HepG2 (cell line): ENCODE measurements around the gene LYST. TPM values are rescaled to one million over a fixed set of nuclear protein-coding genes. Genes with fewer than 3 reads are reported as not detected.

Experiments
- GTF2F1 ChIP-seq: fragments of 150-350 bp; IDR thresholded peaks from 2 replicates; pipeline ENCODE4 v1.6.1; 2014; ENCODE audit warnings: low read length
- HES4 ChIP-seq: sonication (generic); formaldehyde crosslinking; IDR thresholded peaks from 2 replicates; pipeline ENCODE4 v1.9.0; 2021; ENCODE audit warnings: mild to moderate bottlenecking, missing genetic modification reagents, borderline replicate concordance
- ZNF20 ChIP-seq: sonication (generic); formaldehyde crosslinking; IDR thresholded peaks from 2 replicates; pipeline ENCODE4 v1.4.0; 2020; ENCODE audit warnings: mild to moderate bottlenecking, moderate library complexity, missing genetic modification reagents
- ZNF354B ChIP-seq: sonication (generic); formaldehyde crosslinking; IDR thresholded peaks from 2 replicates; pipeline ENCODE4 v1.8.0; 2022; ENCODE audit warnings: mild to moderate bottlenecking, missing genetic modification reagents
- ZZZ3 ChIP-seq: sonication (generic); formaldehyde crosslinking; IDR thresholded peaks from 2 replicates; pipeline ENCODE4 v1.4.0; 2020; ENCODE audit warnings: missing genetic modification reagents, mild to moderate bottlenecking, borderline replicate concordance
- polyA plus RNA-seq, 8 experiments: library from polyadenylated mRNA; depleted of rRNA in 3 of 8; stranded (reverse) in 7 of 8; unstranded in 1 of 8; fragments of >200 nt; fragmentation: Illumina TruSeq in 4 of 8; extraction: Trizol in 4 of 8; gene quantifications; 2 replicates each; pipeline versions ENCODE4 v1.2.1 to v1.2.3, GENCODE V29; 2011 to 2016; ENCODE audit warnings: low read depth in 4 of 8, missing spikeins in 1 of 8, mixed read lengths in 1 of 8; ENCODE audit not compliant: insufficient read depth in 1 of 8
- total RNA-seq, 5 experiments: library from RNA; depleted of rRNA; stranded (reverse); fragments of >200 nt; fragmentation: Illumina TruSeq; extraction: Trizol; gene quantifications; 2 replicates each; pipeline ENCODE4 v1.2.3, GENCODE V29; 2016; ENCODE audit warnings: low read depth in 1 of 5
- TF ChIP-seq, protein P1 (sequence below): sonication (generic); formaldehyde crosslinking; IDR thresholded peaks from 2 replicates; pipeline ENCODE4 v1.5.1; 2020; ENCODE audit warnings: mild to moderate bottlenecking, missing genetic modification reagents, moderate library complexity
- TF ChIP-seq, protein P2 (sequence below): sonication (generic); formaldehyde crosslinking; IDR thresholded peaks from 2 replicates; pipeline ENCODE4 v1.4.0; 2020; ENCODE audit warnings: mild to moderate bottlenecking, missing genetic modification reagents
- TF ChIP-seq, protein P3 (sequence below): sonication (generic); formaldehyde crosslinking; conservative IDR thresholded peaks from 2 replicates; pipeline ENCODE4 v1.4.0; 2020; ENCODE audit warnings: mild to moderate bottlenecking, missing genetic modification reagents, moderate library complexity
- TF ChIP-seq, protein P4 (sequence below): IDR thresholded peaks from 2 replicates; pipeline ENCODE4 v1.6.1; 2016; ENCODE audit warnings: missing compliant biosample characterization, missing genetic modification reagents, borderline replicate concordance
- TF ChIP-seq, protein P5 (sequence below): sonication (generic); formaldehyde crosslinking; IDR thresholded peaks from 2 replicates; pipeline ENCODE4; 2020; ENCODE audit warnings: missing genetic modification reagents, mild to moderate bottlenecking, borderline replicate concordance

LYST gene
- total and polyA plus RNA-seq, 2 of the 13 experiments (the other 11 are each of a cell fraction or from before 2014, with no cell fraction given): 0.91 to 2.5 TPM

DNA sequence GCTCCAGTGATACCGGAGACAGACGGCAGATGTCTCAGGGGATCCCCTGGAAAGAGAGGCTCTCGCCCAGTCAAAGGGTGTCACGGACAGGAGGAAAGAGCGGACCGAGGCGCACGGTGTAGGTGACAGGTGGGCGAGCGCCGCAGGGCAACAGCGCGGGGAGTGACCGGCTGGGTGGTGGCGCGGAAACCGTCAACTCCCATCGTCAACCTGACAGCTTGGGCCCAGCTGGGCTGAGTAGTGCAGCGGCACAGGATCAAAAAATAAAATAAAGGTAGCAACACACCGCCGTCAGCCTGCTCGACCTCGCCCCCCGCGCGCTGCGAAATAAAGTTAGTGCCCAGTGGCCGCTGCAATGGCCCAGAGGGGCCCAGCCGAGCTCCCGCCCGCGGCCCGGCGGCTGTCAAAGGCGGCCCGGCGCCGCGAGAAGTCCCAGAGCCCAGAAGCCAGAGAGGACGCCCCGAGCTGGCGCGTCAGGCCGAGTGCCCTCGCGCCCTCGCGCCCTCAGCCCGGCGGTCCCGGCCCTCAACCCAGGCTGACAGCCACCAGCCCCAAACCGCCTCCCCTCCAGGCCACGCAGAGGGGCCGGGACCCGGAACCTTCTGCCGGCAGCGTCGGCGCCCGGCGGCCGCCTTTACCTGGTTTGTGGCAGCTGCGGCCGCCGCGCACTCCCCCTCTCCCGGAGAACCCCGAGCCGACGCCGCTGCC lies at the start of gene LYST (continued):
- TF ChIP-seq, protein P1, sequence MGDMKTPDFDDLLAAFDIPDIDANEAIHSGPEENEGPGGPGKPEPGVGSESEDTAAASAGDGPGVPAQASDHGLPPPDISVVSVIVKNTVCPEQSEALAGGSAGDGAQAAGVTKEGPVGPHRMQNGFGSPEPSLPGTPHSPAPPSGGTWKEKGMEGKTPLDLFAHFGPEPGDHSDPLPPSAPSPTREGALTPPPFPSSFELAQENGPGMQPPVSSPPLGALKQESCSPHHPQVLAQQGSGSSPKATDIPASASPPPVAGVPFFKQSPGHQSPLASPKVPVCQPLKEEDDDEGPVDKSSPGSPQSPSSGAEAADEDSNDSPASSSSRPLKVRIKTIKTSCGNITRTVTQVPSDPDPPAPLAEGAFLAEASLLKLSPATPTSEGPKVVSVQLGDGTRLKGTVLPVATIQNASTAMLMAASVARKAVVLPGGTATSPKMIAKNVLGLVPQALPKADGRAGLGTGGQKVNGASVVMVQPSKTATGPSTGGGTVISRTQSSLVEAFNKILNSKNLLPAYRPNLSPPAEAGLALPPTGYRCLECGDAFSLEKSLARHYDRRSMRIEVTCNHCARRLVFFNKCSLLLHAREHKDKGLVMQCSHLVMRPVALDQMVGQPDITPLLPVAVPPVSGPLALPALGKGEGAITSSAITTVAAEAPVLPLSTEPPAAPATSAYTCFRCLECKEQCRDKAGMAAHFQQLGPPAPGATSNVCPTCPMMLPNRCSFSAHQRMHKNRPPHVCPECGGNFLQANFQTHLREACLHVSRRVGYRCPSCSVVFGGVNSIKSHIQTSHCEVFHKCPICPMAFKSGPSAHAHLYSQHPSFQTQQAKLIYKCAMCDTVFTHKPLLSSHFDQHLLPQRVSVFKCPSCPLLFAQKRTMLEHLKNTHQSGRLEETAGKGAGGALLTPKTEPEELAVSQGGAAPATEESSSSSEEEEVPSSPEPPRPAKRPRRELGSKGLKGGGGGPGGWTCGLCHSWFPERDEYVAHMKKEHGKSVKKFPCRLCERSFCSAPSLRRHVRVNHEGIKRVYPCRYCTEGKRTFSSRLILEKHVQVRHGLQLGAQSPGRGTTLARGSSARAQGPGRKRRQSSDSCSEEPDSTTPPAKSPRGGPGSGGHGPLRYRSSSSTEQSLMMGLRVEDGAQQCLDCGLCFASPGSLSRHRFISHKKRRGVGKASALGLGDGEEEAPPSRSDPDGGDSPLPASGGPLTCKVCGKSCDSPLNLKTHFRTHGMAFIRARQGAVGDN (CRISPR knock-in tag): peak; percentile 82
- TF ChIP-seq ZNF354B (no peak), ZNF20 (CRISPR knock-in tag) (no peak), HES4 (CRISPR knock-in tag) (no peak), ZZZ3 (CRISPR knock-in tag) (no peak), GTF2F1 (no peak)
- TF ChIP-seq, protein P2, sequence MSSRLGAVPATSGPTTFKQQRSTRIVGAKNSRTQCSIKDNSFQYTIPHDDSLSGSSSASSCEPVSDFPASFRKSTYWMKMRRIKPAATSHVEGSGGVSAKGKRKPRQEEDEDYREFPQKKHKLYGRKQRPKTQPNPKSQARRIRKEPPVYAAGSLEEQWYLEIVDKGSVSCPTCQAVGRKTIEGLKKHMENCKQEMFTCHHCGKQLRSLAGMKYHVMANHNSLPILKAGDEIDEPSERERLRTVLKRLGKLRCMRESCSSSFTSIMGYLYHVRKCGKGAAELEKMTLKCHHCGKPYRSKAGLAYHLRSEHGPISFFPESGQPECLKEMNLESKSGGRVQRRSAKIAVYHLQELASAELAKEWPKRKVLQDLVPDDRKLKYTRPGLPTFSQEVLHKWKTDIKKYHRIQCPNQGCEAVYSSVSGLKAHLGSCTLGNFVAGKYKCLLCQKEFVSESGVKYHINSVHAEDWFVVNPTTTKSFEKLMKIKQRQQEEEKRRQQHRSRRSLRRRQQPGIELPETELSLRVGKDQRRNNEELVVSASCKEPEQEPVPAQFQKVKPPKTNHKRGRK (CRISPR knock-in tag): no peak
- TF ChIP-seq, protein P3, sequence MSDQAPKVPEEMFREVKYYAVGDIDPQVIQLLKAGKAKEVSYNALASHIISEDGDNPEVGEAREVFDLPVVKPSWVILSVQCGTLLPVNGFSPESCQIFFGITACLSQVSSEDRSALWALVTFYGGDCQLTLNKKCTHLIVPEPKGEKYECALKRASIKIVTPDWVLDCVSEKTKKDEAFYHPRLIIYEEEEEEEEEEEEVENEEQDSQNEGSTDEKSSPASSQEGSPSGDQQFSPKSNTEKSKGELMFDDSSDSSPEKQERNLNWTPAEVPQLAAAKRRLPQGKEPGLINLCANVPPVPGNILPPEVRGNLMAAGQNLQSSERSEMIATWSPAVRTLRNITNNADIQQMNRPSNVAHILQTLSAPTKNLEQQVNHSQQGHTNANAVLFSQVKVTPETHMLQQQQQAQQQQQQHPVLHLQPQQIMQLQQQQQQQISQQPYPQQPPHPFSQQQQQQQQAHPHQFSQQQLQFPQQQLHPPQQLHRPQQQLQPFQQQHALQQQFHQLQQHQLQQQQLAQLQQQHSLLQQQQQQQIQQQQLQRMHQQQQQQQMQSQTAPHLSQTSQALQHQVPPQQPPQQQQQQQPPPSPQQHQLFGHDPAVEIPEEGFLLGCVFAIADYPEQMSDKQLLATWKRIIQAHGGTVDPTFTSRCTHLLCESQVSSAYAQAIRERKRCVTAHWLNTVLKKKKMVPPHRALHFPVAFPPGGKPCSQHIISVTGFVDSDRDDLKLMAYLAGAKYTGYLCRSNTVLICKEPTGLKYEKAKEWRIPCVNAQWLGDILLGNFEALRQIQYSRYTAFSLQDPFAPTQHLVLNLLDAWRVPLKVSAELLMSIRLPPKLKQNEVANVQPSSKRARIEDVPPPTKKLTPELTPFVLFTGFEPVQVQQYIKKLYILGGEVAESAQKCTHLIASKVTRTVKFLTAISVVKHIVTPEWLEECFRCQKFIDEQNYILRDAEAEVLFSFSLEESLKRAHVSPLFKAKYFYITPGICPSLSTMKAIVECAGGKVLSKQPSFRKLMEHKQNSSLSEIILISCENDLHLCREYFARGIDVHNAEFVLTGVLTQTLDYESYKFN (CRISPR knock-in tag): no peak
- TF ChIP-seq, protein P4, sequence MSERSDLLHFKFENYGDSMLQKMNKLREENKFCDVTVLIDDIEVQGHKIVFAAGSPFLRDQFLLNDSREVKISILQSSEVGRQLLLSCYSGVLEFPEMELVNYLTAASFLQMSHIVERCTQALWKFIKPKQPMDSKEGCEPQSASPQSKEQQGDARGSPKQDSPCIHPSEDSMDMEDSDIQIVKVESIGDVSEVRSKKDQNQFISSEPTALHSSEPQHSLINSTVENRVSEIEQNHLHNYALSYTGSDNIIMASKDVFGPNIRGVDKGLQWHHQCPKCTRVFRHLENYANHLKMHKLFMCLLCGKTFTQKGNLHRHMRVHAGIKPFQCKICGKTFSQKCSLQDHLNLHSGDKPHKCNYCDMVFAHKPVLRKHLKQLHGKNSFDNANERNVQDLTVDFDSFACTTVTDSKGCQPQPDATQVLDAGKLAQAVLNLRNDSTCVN: no peak
- TF ChIP-seq, protein P5, sequence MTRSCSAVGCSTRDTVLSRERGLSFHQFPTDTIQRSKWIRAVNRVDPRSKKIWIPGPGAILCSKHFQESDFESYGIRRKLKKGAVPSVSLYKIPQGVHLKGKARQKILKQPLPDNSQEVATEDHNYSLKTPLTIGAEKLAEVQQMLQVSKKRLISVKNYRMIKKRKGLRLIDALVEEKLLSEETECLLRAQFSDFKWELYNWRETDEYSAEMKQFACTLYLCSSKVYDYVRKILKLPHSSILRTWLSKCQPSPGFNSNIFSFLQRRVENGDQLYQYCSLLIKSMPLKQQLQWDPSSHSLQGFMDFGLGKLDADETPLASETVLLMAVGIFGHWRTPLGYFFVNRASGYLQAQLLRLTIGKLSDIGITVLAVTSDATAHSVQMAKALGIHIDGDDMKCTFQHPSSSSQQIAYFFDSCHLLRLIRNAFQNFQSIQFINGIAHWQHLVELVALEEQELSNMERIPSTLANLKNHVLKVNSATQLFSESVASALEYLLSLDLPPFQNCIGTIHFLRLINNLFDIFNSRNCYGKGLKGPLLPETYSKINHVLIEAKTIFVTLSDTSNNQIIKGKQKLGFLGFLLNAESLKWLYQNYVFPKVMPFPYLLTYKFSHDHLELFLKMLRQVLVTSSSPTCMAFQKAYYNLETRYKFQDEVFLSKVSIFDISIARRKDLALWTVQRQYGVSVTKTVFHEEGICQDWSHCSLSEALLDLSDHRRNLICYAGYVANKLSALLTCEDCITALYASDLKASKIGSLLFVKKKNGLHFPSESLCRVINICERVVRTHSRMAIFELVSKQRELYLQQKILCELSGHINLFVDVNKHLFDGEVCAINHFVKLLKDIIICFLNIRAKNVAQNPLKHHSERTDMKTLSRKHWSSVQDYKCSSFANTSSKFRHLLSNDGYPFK: no peak; the same call in 1 of the 2 replicates
